HepG2 (cell line): ENCODE results near the gene HSPB7. TPM values are rescaled to one million over a fixed set of nuclear protein-coding genes. Genes with fewer than 3 reads are reported as not detected.

Source experiments
- ETV6 ChIP-seq: sonication (generic); formaldehyde crosslinking; conservative IDR thresholded peaks from 2 replicates; pipeline ENCODE4 v1.4.0; 2020; ENCODE audit warnings: missing genetic modification reagents
- FOSL2 ChIP-seq: sonication (generic); formaldehyde crosslinking; IDR thresholded peaks from 2 replicates; pipeline ENCODE4 v1.4.0; 2020; ENCODE audit warnings: missing genetic modification reagents
- GTF2F1 ChIP-seq: fragments of 150-350 bp; IDR thresholded peaks from 2 replicates; pipeline ENCODE4 v1.6.1; 2014; ENCODE audit warnings: low read length
- HNF4A ChIP-seq: sonication (generic); formaldehyde crosslinking; IDR thresholded peaks from 2 replicates; pipeline ENCODE4 v1.4.0; 2020; ENCODE audit warnings: missing genetic modification reagents
- HOXA5 ChIP-seq: sonication (generic); formaldehyde crosslinking; IDR thresholded peaks from 2 replicates; pipeline ENCODE4 v1.4.0; 2020; ENCODE audit warnings: missing genetic modification reagents
- KMT2B ChIP-seq: IDR thresholded peaks from 2 replicates; pipeline ENCODE4 v1.6.1; 2016; ENCODE audit warnings: missing genetic modification reagents, missing compliant biosample characterization
- MXI1 ChIP-seq: IDR thresholded peaks from 3 replicates; pipeline ENCODE4 v1.6.1; 2012; ENCODE audit warnings: low read depth, low read length, inconsistent platforms, borderline replicate concordance
- NBN ChIP-seq: fragments of 450-650 bp; conservative IDR thresholded peaks from 2 replicates; pipeline ENCODE4 v1.6.1; 2017
- NFE2L1 ChIP-seq: sonication (generic); formaldehyde crosslinking; IDR thresholded peaks from 2 replicates; pipeline ENCODE4 v1.4.0; 2020; ENCODE audit warnings: missing genetic modification reagents, mild to moderate bottlenecking, borderline replicate concordance
- NR2F1 ChIP-seq, 2 experiments: fragments of 450-650 bp in 1 of 2; formaldehyde crosslinking in 1 of 2; IDR thresholded peaks; 2 replicates each; pipeline versions ENCODE4 v1.5.0 to v1.6.1; 2016 to 2020; ENCODE audit warnings: mild to moderate bottlenecking in 1 of 2, missing compliant biosample characterization in 1 of 2, missing genetic modification reagents in 1 of 2, moderate library complexity in 1 of 2
- PHF21A ChIP-seq: sonication (generic); formaldehyde crosslinking; IDR thresholded peaks from 2 replicates; pipeline ENCODE4 v1.5.0; 2020; ENCODE audit warnings: mild to moderate bottlenecking, missing genetic modification reagents
- PITX1 ChIP-seq: sonication (generic); formaldehyde crosslinking; IDR thresholded peaks from 2 replicates; pipeline ENCODE4 v1.5.1; 2020; ENCODE audit warnings: mild to moderate bottlenecking, missing genetic modification reagents
- RARA ChIP-seq: IDR thresholded peaks from 2 replicates; pipeline ENCODE4 v1.6.1; 2016; ENCODE audit warnings: missing genetic modification reagents, missing compliant biosample characterization
- SAFB2 ChIP-seq: sonication (generic); formaldehyde crosslinking; IDR thresholded peaks from 2 replicates; pipeline ENCODE4 v1.5.1; 2020; ENCODE audit warnings: missing genetic modification reagents, low read depth, mild to moderate bottlenecking, borderline replicate concordance
- SAP130 ChIP-seq: IDR thresholded peaks from 2 replicates; pipeline ENCODE4 v1.6.1; 2016; ENCODE audit warnings: low read depth
- SSRP1 ChIP-seq: IDR thresholded peaks from 2 replicates; pipeline ENCODE4 v1.6.1; 2016; ENCODE audit warnings: control low read depth
- TEAD3 ChIP-seq: optimal IDR thresholded peaks from 2 replicates; pipeline ENCODE3; 2016; ENCODE audit warnings: borderline replicate concordance
- TRIM24 ChIP-seq: sonication (generic); formaldehyde crosslinking; IDR thresholded peaks from 2 replicates; pipeline ENCODE4 v1.8.0; 2022; ENCODE audit warnings: mild to moderate bottlenecking, missing genetic modification reagents
- ZMYM2 ChIP-seq: sonication (generic); formaldehyde crosslinking; IDR thresholded peaks from 2 replicates; pipeline ENCODE4 v1.8.0; 2022; ENCODE audit warnings: mild to moderate bottlenecking, missing genetic modification reagents
- ZNF30 ChIP-seq: sonication (generic); formaldehyde crosslinking; IDR thresholded peaks from 2 replicates; pipeline ENCODE4 v1.5.0; 2020; ENCODE audit warnings: mild to moderate bottlenecking, missing genetic modification reagents
- ZNF724P ChIP-seq: sonication (generic); formaldehyde crosslinking; IDR thresholded peaks from 2 replicates; pipeline ENCODE4 v1.8.0; 2022; ENCODE audit warnings: missing genetic modification reagents, borderline replicate concordance
- ZNF766 ChIP-seq: sonication (generic); formaldehyde crosslinking; IDR thresholded peaks from 2 replicates; pipeline ENCODE4 v1.5.0; 2020; ENCODE audit warnings: missing genetic modification reagents, borderline replicate concordance
- ZSCAN20 ChIP-seq: sonication (generic); formaldehyde crosslinking; IDR thresholded peaks from 2 replicates; pipeline ENCODE4 v1.4.0; 2020; ENCODE audit warnings: missing genetic modification reagents, mild to moderate bottlenecking, borderline replicate concordance
- ZZZ3 ChIP-seq: sonication (generic); formaldehyde crosslinking; IDR thresholded peaks from 2 replicates; pipeline ENCODE4 v1.4.0; 2020; ENCODE audit warnings: missing genetic modification reagents, mild to moderate bottlenecking, borderline replicate concordance
- polyA plus RNA-seq, 8 experiments: library from polyadenylated mRNA; depleted of rRNA in 3 of 8; stranded (reverse) in 7 of 8; unstranded in 1 of 8; fragments of >200 nt; fragmentation: Illumina TruSeq in 4 of 8; extraction: Trizol in 4 of 8; gene quantifications; 2 replicates each; pipeline versions ENCODE4 v1.2.1 to v1.2.3, GENCODE V29; 2011 to 2016; ENCODE audit warnings: low read depth in 4 of 8, missing spikeins in 1 of 8, mixed read lengths in 1 of 8; ENCODE audit not compliant: insufficient read depth in 1 of 8
- total RNA-seq, 5 experiments: library from RNA; depleted of rRNA; stranded (reverse); fragments of >200 nt; fragmentation: Illumina TruSeq; extraction: Trizol; gene quantifications; 2 replicates each; pipeline ENCODE4 v1.2.3, GENCODE V29; 2016; ENCODE audit warnings: low read depth in 1 of 5
- TF ChIP-seq, protein P1 (sequence below): sonication (generic); formaldehyde crosslinking; IDR thresholded peaks from 2 replicates; pipeline ENCODE4 v1.8.0; 2022; ENCODE audit warnings: low read depth, missing genetic modification reagents
- TF ChIP-seq, protein P2 (sequence below): sonication (generic); formaldehyde crosslinking; IDR thresholded peaks from 2 replicates; pipeline ENCODE4 v1.4.0; 2020; ENCODE audit warnings: missing genetic modification reagents
- TF ChIP-seq, protein P3 (sequence below): sonication (generic); formaldehyde crosslinking; IDR thresholded peaks from 2 replicates; pipeline ENCODE4 v1.4.0; 2020; ENCODE audit warnings: mild to moderate bottlenecking, missing genetic modification reagents

The HSPB7 gene
- total and polyA plus RNA-seq, 2 of the 13 experiments (the other 11 are each of a cell fraction or from before 2014, with no cell fraction given), result 0.20 TPM; not detected in 1

GRCh38 chr1:16038620-16038912 lies 20.7 kb upstream of the HSPB7 start (continued):
- TF ChIP-seq FOSL2 (CRISPR knock-in tag) (peak; percentile 86), NBN (no peak), SAP130 (CRISPR knock-in tag) (0 out of 2 replicates have a peak, but pooled peaks have one; percentile 18), ZMYM2 (CRISPR knock-in tag) (no peak), RARA (peak; percentile 74), ZZZ3 (CRISPR knock-in tag) (no peak), ZNF766 (CRISPR knock-in tag) (no peak), KMT2B (no peak), ETV6 (CRISPR knock-in tag) (no peak), TEAD3 (CRISPR knock-in tag) (no peak), NR2F1 (CRISPR knock-in tag; IDR thresholded peaks at IDR 0.05) (0 out of 4 replicates have a peak, but pooled peaks of 1 of the 2 experiments have one; percentile 18), TRIM24 (CRISPR knock-in tag) (no peak), SAFB2 (no peak), GTF2F1 (no peak), HOXA5 (no peak), ZNF30 (no peak), PITX1 (CRISPR knock-in tag) (no peak), PHF21A (CRISPR knock-in tag) (0 out of 2 replicates have a peak, but pooled peaks have one; percentile 18), HNF4A (CRISPR knock-in tag) (peak; percentile 45; the same call in 1 of the 2 replicates), SSRP1 (CRISPR knock-in tag) (no peak), ZNF724P (CRISPR knock-in tag) (no peak), MXI1 (no peak), NFE2L1 (CRISPR knock-in tag) (no peak), ZSCAN20 (CRISPR knock-in tag) (no peak)
- TF ChIP-seq, protein P1, sequence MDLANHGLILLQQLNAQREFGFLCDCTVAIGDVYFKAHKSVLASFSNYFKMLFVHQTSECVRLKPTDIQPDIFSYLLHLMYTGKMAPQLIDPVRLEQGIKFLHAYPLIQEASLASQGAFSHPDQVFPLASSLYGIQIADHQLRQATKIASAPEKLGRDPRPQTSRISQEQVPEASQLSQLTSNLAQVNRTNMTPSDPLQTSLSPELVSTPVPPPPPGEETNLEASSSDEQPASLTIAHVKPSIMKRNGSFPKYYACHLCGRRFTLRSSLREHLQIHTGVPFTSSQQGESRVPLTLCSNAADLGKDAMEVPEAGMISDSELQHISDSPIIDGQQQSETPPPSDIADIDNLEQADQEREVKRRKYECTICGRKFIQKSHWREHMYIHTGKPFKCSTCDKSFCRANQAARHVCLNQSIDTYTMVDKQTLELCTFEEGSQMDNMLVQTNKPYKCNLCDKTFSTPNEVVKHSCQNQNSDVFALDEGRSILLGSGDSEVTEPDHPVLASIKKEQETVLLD, result no peak
- TF ChIP-seq, protein P2, sequence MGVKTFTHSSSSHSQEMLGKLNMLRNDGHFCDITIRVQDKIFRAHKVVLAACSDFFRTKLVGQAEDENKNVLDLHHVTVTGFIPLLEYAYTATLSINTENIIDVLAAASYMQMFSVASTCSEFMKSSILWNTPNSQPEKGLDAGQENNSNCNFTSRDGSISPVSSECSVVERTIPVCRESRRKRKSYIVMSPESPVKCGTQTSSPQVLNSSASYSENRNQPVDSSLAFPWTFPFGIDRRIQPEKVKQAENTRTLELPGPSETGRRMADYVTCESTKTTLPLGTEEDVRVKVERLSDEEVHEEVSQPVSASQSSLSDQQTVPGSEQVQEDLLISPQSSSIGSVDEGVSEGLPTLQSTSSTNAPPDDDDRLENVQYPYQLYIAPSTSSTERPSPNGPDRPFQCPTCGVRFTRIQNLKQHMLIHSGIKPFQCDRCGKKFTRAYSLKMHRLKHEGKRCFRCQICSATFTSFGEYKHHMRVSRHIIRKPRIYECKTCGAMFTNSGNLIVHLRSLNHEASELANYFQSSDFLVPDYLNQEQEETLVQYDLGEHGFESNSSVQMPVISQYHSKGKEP (CRISPR knock-in tag), result no peak
- TF ChIP-seq, protein P3, sequence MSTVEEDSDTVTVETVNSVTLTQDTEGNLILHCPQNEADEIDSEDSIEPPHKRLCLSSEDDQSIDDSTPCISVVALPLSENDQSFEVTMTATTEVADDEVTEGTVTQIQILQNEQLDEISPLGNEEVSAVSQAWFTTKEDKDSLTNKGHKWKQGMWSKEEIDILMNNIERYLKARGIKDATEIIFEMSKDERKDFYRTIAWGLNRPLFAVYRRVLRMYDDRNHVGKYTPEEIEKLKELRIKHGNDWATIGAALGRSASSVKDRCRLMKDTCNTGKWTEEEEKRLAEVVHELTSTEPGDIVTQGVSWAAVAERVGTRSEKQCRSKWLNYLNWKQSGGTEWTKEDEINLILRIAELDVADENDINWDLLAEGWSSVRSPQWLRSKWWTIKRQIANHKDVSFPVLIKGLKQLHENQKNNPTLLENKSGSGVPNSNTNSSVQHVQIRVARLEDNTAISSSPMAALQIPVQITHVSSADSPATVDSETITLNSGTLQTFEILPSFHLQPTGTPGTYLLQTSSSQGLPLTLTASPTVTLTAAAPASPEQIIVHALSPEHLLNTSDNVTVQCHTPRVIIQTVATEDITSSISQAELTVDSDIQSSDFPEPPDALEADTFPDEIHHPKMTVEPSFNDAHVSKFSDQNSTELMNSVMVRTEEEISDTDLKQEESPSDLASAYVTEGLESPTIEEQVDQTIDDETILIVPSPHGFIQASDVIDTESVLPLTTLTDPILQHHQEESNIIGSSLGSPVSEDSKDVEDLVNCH (CRISPR knock-in tag), result no peak
- TF ChIP-seq, all 625 proteins: peak for 9
